Stomach (tissue), 4 donors: ENCODE results near the gene ANXA9.

Experiments
- CTCF ChIP-seq, 7 experiments: fragments of 450-650 bp in 4 of 7; fragments of 200-600 bp in 3 of 7; sonication (generic) in 3 of 7; IDR thresholded peaks; one replicate each; pipeline ENCODE4 v1.5.1; 2016 to 2019; ENCODE audit warnings: antibody characterized with exemption in 7 of 7, control low read depth in 2 of 7, mild to moderate bottlenecking in 1 of 7
- EP300 ChIP-seq: sonication (generic); formaldehyde crosslinking; IDR thresholded peaks from one replicate; pipeline ENCODE4 v1.6.1; 2017; ENCODE audit warnings: antibody characterized with exemption

- TF ChIP-seq CTCF (IDR thresholded peaks at IDR 0.05) = peak in 5 of 7 experiments; percentile 95 to 100 (median 98)
- TF ChIP-seq EP300 = no peak
These were observed 2.7 kb upstream of the ANXA9 start for GRCh38 chr1:150979092-150980056.
